Ecto neural progenitor cell (in vitro differentiated cells): Measurements from ENCODE around the gene EME1.

Source experiments
- DNase-seq: peaks from one replicate; pipeline ENCODE4 v3.0.0-alpha.2; 2018; ENCODE audit warnings: low spot score

The EME1 gene

DNA sequence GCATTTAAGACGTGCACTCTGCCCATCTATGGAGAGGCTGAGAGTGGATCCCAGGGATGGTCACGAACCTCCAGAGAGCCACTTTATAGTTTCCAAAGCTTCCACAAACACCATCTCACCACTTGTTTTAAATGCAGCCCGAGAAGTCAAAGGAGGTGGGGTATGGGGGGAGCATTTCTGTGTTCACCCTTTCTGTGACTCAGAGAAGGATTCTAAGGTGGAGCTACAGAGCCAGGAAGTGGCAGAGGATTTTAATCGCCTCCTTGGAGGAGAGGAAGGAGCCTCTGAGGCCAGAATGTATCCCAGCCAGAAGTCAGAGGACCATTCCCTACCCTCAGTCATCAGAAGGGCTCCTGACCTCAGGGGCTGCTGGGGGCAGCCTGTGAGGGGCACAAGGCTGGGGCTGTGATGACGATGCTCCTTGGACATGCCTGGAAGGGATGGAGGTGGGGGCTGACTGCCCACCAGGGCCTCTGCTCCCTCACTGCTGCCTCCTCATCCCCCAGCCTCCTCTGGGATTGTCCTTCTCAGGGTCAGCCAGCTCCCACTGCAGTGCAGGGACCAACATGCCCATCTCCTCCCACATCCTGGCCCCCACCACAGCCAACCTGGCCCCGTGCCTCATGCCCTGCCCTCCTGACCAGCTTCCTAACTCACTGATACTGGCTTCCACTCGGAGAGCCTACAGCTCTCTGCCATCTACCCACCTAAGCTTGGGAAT, 24.3 kb upstream of the EME1 start:
- no peak for DNase-seq

DNA sequence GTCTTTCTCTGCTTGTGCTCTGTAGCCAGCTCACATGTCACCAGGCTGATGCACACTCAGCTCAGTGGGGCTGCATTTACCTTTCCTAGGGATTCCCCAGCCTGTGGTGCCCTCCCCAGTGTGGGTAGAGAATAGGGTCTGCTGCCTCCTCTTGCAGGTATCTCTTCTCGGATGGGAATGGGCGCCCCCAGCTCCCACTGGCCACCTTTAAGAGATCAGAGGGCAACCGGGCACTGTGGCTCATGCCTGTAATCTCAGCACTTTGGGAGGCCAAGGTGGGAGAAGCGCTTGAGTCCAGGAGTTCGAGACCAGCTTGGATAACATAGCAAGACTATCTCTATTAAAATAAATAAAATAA, 23.8 kb upstream of the EME1 start:
- no peak for DNase-seq

DNA sequence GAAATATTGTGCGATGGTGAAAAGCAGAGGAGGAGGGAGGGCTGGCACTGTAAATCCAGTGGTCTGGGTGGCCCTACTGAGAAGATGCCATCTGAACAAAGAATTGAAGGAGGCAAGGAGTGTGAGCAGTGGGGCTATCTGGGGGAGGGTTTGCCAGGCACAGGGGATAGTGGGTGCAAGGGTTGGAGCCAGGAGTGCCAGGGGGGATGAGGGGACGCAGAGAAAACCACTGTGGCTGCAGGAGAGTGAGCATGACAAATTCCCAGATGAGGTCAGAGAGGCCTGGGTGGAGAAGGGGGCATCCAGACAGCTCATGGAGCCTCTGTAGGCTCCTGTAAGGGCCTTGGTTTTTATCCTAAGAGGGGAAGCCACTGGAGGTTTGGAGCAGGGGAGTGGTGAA, 22.3 kb upstream of the EME1 start:
- no peak for DNase-seq

DNA sequence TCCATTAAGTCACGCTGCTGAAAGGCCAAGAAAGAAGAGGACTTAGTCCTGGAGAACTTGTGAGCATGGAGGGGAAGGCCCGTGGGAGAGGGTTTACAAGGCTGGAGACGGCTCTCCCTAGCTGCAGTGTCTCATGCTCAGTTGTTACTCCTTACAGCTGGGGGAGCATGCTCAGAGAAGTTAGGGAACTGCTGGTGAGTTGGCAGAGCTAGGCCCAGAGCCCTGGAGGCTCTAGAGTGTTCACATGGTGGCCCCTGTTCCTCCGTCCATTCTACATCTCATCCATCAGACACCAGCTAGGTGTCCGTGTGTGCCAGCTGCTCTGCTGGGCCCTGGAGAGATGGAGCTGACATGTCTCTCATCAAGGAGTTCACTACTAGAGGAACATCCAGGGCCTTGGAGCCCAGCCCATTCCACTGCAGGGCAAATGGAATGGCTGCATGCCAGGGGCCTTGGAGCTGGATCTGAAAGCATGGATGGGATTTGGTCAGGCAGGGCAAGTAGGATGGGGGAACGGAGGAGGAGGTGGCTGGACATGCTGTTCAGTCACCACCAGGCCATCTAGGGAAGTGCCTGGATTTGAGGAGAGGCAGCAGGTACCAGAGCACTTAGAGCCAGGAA, 20.8 kb upstream of the EME1 start:
- no peak for DNase-seq

DNA sequence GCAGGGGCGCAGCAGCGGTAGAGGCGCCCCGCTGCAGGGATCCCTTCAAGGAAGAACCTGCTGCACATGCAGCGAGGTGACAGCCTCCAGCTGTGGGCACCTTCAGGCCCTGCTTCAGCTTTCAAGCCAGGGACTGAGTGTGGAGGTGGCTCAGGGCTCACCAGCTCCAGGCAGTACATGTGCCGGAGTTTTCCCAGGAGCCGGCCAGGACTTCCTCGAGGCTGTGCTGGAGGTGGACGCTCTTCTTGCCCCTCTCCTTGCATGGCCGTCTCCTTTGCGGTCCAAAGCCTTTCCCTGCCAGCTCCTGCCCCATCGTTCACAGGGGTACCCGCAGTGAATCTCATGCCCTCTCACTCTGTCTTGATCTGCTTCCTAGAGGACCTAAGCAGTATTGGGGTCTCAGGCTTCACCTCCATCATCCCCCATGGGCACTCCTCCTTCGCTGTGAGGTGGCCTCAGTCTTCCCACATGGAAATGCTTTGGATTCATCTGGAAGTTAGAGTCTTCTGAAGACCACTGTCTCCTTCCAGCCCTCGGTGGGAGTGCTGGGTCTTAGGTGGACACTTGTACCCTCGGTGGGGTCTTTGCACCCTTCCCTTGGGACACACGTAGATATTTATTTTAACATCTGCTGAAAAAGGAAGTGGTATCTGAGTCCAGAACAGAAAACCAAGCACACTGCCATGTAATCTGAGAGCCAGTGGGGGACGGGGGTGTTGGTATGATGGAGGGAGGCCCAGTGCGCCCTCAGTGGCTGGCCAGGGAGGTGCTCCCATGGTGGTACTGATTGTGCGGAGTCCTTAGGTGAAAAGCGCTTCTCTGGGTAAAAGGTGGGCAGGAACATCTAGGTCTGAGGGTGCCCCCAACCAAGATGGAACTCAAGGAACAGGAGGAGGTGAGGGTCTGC, 20.1 kb upstream of the EME1 start:
- no peak for DNase-seq

DNA sequence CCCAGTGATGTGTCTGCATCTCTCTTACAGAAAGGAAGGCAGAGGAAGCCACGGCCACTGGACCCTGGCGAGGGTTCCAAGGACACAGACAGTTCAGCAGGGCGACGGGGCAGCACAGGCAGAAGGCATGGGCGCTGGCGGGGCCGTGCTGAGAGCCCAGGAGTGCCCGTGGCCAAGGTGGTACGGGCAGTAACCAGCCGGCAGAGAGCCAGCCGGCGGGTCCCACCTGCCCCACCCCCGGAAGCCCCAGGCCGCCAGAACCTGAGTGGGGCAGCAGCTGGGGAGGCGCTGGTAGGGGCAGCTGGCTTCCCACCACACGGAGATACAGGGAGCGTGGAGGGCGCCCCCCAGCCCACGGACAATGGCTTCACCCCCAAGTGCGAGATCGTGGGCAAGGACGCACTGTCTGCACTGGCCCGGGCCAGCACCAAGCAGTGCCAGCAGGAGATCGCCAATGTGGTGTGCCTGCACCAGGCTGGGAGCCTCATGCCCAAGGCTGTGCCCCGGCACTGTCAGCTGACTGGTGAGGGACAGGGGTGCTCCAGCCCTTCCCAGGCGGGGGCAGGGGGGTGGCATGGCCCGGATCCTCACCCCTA, 19.3 kb upstream of the EME1 start:
- no peak for DNase-seq

GRCh38 chr17:50354198-50354597, 18.8 kb upstream of the EME1 start:
- no peak for DNase-seq

GRCh38 chr17:50354776-50355175, 18.3 kb upstream of the EME1 start:
- no peak for DNase-seq

GRCh38 chr17:50355336-50355700, 17.7 kb upstream of the EME1 start:
- DNase-seq: no peak

DNA sequence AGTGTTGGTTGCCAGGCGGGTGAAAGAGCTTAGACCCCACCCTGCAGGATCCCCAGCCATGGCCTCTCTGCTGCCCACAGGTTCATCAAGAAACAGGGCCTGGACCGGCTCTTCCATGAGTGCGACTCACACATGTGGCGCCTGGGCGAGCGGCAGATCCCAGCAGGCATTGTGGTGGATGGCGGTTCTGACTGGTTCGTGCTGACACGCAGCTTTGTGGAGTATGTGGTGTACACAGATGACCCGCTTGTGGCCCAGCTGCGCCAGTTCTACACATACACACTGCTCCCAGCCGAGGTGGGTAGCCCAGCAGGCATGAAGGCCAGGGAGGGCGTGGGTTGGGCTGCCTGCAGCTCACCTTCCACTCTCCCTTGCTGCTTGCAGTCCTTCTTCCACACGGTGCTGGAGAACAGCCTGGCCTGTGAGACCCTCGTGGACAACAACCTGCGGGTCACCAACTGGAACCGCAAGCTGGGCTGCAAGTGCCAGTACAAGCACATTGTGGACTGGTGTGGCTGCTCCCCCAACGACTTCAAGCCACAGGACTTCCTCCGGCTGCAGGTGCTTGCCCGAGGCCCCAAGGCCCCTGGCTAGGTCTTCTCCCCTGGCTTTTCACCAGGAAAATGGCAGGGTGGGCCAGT, 17.2 kb upstream of the EME1 start:
- DNase-seq: no peak

DNA sequence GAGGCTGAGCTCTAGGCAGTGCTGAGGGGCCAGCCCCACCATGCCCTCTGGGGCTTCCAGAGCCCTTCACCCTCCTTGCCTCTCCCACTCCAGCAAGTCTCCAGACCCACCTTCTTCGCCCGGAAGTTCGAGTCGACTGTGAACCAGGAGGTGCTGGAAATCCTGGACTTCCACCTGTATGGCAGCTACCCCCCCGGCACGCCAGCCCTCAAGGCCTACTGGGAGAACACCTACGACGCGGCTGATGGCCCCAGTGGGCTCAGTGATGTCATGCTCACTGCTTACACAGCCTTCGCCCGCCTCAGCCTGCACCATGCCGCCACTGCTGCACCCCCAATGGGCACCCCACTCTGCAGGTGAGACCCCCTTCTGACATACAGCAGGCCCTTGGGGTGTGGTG, 16.6 kb upstream of the EME1 start:
- DNase-seq: no peak

GRCh38 chr17:50356892-50357510, 16.0 kb upstream of the EME1 start:
- DNase-seq: no peak

DNA sequence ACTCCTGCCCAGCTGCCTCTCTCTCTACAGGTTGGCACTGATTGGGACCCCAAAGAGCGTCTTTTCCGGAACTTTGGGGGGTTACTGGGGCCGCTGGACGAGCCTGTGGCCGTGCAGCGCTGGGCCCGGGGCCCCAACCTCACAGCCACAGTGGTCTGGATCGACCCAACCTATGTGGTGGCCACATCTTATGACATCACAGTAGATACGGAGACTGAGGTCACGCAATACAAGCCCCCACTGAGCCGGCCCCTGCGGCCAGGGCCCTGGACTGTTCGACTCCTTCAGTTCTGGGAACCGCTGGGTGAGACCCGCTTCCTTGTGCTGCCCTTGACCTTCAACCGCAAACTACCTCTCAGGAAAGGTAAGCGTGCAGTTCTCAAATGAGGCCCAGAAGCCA, 14.9 kb upstream of the EME1 start:
- no peak for DNase-seq

- no peak for DNase-seq
Measured at GRCh38 chr17:50359005-50359699, 13.9 kb upstream of the EME1 start.

DNA sequence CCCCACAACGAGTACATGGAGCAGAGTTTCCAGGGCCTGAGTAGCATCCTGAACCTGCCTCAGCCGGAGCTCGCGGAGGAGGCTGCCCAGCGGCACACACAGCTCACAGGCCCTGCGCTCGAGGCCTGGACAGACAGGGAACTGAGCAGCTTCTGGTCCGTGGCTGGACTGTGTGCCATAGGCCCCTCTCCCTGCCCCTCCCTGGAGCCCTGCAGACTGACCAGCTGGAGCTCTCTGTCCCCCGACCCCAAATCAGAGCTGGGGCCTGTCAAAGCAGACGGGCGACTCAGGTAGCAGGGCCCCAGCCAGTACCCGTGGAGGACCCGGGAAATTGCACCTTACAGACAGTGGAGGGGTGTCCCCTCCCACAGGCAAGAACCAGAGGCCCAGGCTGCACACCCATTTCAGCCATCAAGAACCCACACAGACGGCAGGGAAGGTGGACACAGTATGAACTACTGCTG, 13.0 kb upstream of the EME1 start:
- no peak for DNase-seq

DNA sequence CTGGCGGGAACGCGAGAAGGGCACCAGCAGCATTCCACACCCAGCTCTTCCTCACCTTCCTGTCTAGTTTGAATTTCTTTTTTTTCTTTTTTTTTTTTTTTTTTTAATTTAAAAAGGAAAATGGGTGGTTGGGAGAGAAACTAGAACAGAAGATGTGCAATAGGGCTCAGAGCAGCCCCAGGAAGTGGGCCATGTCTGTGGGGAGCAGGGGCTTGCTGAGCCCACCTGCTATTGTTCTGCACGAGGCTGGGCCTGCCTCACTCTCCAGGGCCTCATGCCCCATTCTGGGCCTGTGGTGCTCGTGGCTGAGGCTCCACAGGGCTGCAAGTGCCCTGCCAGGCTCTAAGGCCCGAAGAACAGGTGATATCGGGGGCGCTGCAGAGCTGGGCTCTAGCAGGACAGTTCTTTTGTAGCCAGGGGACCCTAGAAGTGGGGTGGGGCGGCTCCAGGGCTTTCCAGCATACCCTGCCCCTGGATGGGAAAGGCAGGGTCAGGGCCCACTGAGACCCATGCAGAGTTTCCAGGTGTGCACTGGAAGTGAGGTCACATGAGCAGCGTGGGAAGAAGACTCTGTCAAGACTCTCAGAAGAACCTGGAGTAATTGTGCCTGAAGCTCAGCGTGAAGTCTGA, 12.4 kb upstream of the EME1 start:
- DNase-seq: no peak

GRCh38 chr17:50361561-50362480, 11.2 kb upstream of the EME1 start:
- peak; percentile 75 for DNase-seq

DNA sequence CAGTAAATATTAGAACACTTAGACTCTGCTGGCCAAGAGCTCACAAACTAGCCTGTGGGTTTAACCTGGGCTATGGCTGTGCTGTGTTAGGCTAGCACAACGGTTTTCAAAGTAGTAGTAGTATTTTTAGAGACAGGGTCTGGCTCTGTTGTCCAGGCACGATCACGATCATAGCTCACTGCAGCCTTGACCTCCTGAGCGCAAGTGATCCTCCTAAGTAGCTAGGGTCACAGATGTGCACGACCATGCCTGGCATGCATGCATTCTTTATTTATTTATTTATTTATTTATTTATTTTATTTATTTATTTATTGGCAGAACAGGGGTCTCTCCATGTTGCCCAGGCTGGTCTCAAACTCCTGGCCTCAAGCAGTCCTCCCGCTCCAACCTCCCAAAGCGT, 10.4 kb upstream of the EME1 start:
- no peak for DNase-seq
